Stimulated activated CD8-positive, alpha-beta memory T cell treated with anti-CD3 and anti-CD28 coated beads, Interleukin-15, amount 100 ng/mL, for 48 hours (primary cell): ENCODE measurements around the gene FRMD4A.

Experiments
- DNase-seq, 2 donors: peaks; one replicate each; pipeline ENCODE4 v3.0.0-alpha.2; 2020; ENCODE audit warnings: low read depth in 2 of 2

The FRMD4A gene

GRCh38 chr10:14017467-14017866 lies 313.3 kb downstream of the FRMD4A start:
- DNase-seq = no peak

- DNase-seq = no peak
Measured at GRCh38 chr10:14016931-14017333, 313.8 kb downstream of the FRMD4A start.

- no peak for DNase-seq
Measured at GRCh38 chr10:14016011-14016536, 314.6 kb downstream of the FRMD4A start.

- DNase-seq = no peak
Measured at GRCh38 chr10:14014423-14014822, 316.3 kb downstream of the FRMD4A start.

- no peak for DNase-seq
Measured at GRCh38 chr10:14010769-14011574, 319.8 kb downstream of the FRMD4A start.

- no peak for DNase-seq
Measured at GRCh38 chr10:14010101-14010558, 320.6 kb downstream of the FRMD4A start.

- peak; percentile 53 to 56 for DNase-seq
Measured at GRCh38 chr10:14009371-14010100, 321.2 kb downstream of the FRMD4A start.

- DNase-seq = no peak
Measured at GRCh38 chr10:14008740-14009080, 322.0 kb downstream of the FRMD4A start.

- DNase-seq = no peak
Measured at GRCh38 chr10:14004536-14004935, 326.2 kb downstream of the FRMD4A start.

- DNase-seq = no peak
Measured at GRCh38 chr10:14003517-14004184, 327.1 kb downstream of the FRMD4A start.

- no peak for DNase-seq
Measured at GRCh38 chr10:14001298-14002040, 329.3 kb downstream of the FRMD4A start.

GRCh38 chr10:13998163-13998835 lies 332.4 kb downstream of the FRMD4A start:
- no peak for DNase-seq

- DNase-seq = no peak
Measured at GRCh38 chr10:13997650-13998049, 333.1 kb downstream of the FRMD4A start.

- no peak for DNase-seq
Measured at GRCh38 chr10:13994932-13995331, 335.8 kb downstream of the FRMD4A start.

GRCh38 chr10:13993673-13994089 lies 337.0 kb downstream of the FRMD4A start:
- no peak for DNase-seq

GRCh38 chr10:13993169-13993568 lies 337.6 kb downstream of the FRMD4A start:
- no peak for DNase-seq

- DNase-seq = no peak
Measured at GRCh38 chr10:13991353-13991752, 339.4 kb downstream of the FRMD4A start.

- no peak for DNase-seq
Measured at GRCh38 chr10:13990946-13991345, 339.8 kb downstream of the FRMD4A start.

GRCh38 chr10:13990392-13990805 lies 340.3 kb downstream of the FRMD4A start:
- no peak for DNase-seq

- DNase-seq = no peak
Measured at GRCh38 chr10:13989616-13990015, 341.1 kb downstream of the FRMD4A start.

GRCh38 chr10:13987446-13987845 lies 343.3 kb downstream of the FRMD4A start:
- DNase-seq = no peak
